Urinary bladder (tissue), 4 donors: ENCODE measurements around the gene CYP39A1. TPM values are rescaled to one million over a fixed set of nuclear protein-coding genes. Genes with fewer than 3 reads are reported as not detected.

Experiments
- DNase-seq: peaks from one replicate; pipeline ENCODE4 v3.0.0-alpha.2; 2015; ENCODE audit errors: extremely low spot score
- H3K27ac ChIP-seq: one replicate; pipeline ENCODE4 v1.5.1; 2013; ENCODE audit warnings: low read depth, mild to moderate bottlenecking, moderate library complexity
- H3K36me3 ChIP-seq: one replicate; pipeline ENCODE4 v1.6.1; 2013; ENCODE audit warnings: mild to moderate bottlenecking, moderate library complexity; ENCODE audit not compliant: insufficient read depth
- H3K4me1 ChIP-seq: one replicate; pipeline ENCODE4 v1.6.1; 2013; ENCODE audit warnings: mild to moderate bottlenecking, moderate library complexity; ENCODE audit not compliant: insufficient read depth
- H3K4me3 ChIP-seq: one replicate; pipeline ENCODE4 v1.5.1; 2013; ENCODE audit warnings: low read depth, low read length
- WGBS: extraction: QIAGEN DNeasy Blood & Tissue Kit; methylation state at CpG from one replicate; pipeline ENCODE4 v1.1.7; 2013; 5-methylcytosine and 5-hydroxymethylcytosine counted together
- polyA plus RNA-seq: library from polyadenylated mRNA; stranded (reverse); fragments of 200-250 nt; gene quantifications from one replicate; pipeline ENCODE4 v1.2.3, GENCODE V29; 2013
- total RNA-seq: library from RNA; depleted of rRNA; stranded (reverse); fragments of >200 nt; gene quantifications from one replicate; pipeline ENCODE4 v1.2.3, GENCODE V29; 2014
- donor health status: healthy with polysubstance abuse.
- donor health status: healthy.

The CYP39A1 gene
- total and polyA plus RNA-seq, 2 donors: 4.3 to 13.3 TPM

- Histone ChIP-seq H3K4me1 (no peaks in the 10 kb centered on the region), H3K4me3 (no peak overlapping the region), H3K36me3 (no peaks in the 10 kb centered on the region), H3K27ac (no peak overlapping the region)
- DNase-seq: no peak
Measured at GRCh38 chr6:46507426-46507825, 145.2 kb downstream of the CYP39A1 start.

GRCh38 chr6:46505693-46506512, 146.7 kb downstream of the CYP39A1 start:
- no peaks in the 10 kb centered on the region for H3K36me3 ChIP-seq
- no peak for DNase-seq
- H3K27ac ChIP-seq: no peak overlapping the region
- WGBS: 62% methylated on average over 7 of the region's 7 CpGs
- H3K4me1 ChIP-seq: no peaks in the 10 kb centered on the region
- H3K4me3 ChIP-seq: no peak overlapping the region

DNA sequence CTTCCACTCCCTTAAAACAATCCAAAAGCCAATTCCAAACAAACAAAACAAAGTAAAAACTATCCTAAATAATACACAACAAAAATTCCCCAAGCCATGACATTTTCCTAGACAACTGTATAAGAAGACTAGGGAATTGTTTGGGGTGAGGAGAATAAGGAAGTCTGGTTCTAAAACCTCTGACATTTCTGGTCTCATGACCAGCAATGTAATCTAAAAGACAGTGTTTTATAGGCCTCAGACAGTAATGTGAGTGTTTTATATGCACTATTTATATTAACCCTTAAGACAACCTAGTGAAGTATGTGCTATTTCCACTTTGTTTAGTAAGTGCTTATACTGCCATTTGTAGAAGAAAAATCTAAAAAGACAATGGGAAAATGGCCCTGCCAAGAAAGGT, 148.4 kb downstream of the CYP39A1 start:
- Histone ChIP-seq H3K4me3 (no peak overlapping the region), H3K4me1 (no peaks in the 10 kb centered on the region), H3K27ac (no peak overlapping the region), H3K36me3 (no peaks in the 10 kb centered on the region)
- DNase-seq: no peak

GRCh38 chr6:46502486-46503119, 150.0 kb downstream of the CYP39A1 start:
- no peak for DNase-seq
- Histone ChIP-seq H3K4me1 (no peaks in the 10 kb centered on the region), H3K36me3 (no peaks in the 10 kb centered on the region), H3K4me3 (no peak overlapping the region), H3K27ac (peak overlapping the region; percentile 16)
- 69% methylated on average over 2 of the region's 2 CpGs for WGBS

- DNase-seq: no peak
- Histone ChIP-seq H3K4me1 (no peaks in the 10 kb centered on the region), H3K27ac (peak overlapping the region; percentile 23), H3K4me3 (no peak overlapping the region), H3K36me3 (no peaks in the 10 kb centered on the region)
- 83% methylated on average over 8 of the region's 8 CpGs for WGBS
Measured at GRCh38 chr6:46501136-46502089, 151.2 kb downstream of the CYP39A1 start.

- Histone ChIP-seq H3K27ac (no peak overlapping the region), H3K4me3 (no peak overlapping the region), H3K4me1 (no peaks in the 10 kb centered on the region), H3K36me3 (no peaks in the 10 kb centered on the region)
- DNase-seq: no peak
Measured at GRCh38 chr6:46500382-46500781, 152.2 kb downstream of the CYP39A1 start.

Other genes starting within 250 kb of the CYP39A1 start
- gene RCAN2, start 161.4 kb downstream of the CYP39A1 start, total RNA-seq: 23.7 TPM
- 60.2 TPM for gene RCAN2, start 161.4 kb downstream of the CYP39A1 start, polyA plus RNA-seq
- 41.5 TPM for gene SLC25A27, start 157 bp upstream of the CYP39A1 start, total RNA-seq
- 15.0 TPM for gene SLC25A27, start 157 bp upstream of the CYP39A1 start, polyA plus RNA-seq
- 1.9 TPM for gene TDRD6, start 35.1 kb upstream of the CYP39A1 start, total RNA-seq
- gene TDRD6, start 35.1 kb upstream of the CYP39A1 start, polyA plus RNA-seq: 0.13 TPM
- gene PLA2G7, start 82.6 kb upstream of the CYP39A1 start, total RNA-seq: 2.7 TPM
- gene PLA2G7, start 82.6 kb upstream of the CYP39A1 start, polyA plus RNA-seq: 0.77 TPM
- not detected for gene ANKRD66, start 94.1 kb upstream of the CYP39A1 start, total RNA-seq
- not detected for gene ANKRD66, start 94.1 kb upstream of the CYP39A1 start, polyA plus RNA-seq
- gene MEP1A, start 140.6 kb upstream of the CYP39A1 start, total RNA-seq: not detected
- gene MEP1A, start 140.6 kb upstream of the CYP39A1 start, polyA plus RNA-seq: not detected